ENCODE data around the gene FANCE.
A peak's percentile ranks its signal among the peaks of the same experiment; 100 is the strongest.

Gene FANCE

GRCh38 chr6:35445691-35446090 is 6.4 kb upstream of the FANCE start:
- H3K27ac Mint-ChIP-seq: no peak overlapping the region
- H3K36me3 Mint-ChIP-seq: no peaks in the 10 kb centered on the region
- H3K4me3 Mint-ChIP-seq: no peak overlapping the region

GRCh38 chr6:35448191-35448590 is 3.9 kb upstream of the FANCE start:
- no peaks in the 10 kb centered on the region for H3K36me3 Mint-ChIP-seq
- H3K4me1 Mint-ChIP-seq: peaks cover 29% of the 10 kb centered on the region
- H3K4me3 Mint-ChIP-seq: no peak overlapping the region
- no peak overlapping the region for H3K27ac Mint-ChIP-seq
- no peaks in the 10 kb centered on the region for H3K27me3 Mint-ChIP-seq
- H3K9me3 Mint-ChIP-seq: no peaks in the 10 kb centered on the region

More at GRCh38 chr6:35445691-35446090, 6.4 kb upstream of the FANCE start:
- Mint-ChIP-seq H3K4me1 (peaks cover 12% of the 10 kb centered on the region), H3K27me3 (no peaks in the 10 kb centered on the region), H3K9me3 (no peaks in the 10 kb centered on the region)

- Mint-ChIP-seq H3K9me3 (no peaks in the 10 kb centered on the region), H3K4me3 (no peak overlapping the region), H3K36me3 (no peaks in the 10 kb centered on the region), H3K4me1 (peaks cover 38% of the 10 kb centered on the region), H3K27ac (no peak overlapping the region), H3K27me3 (no peaks in the 10 kb centered on the region)
Observed at GRCh38 chr6:35449287-35449881, 2.8 kb upstream of the FANCE start.

GRCh38 chr6:35451354-35452182 is 570 bp upstream of the FANCE start:
- no peaks in the 10 kb centered on the region for H3K27me3 Mint-ChIP-seq
- H3K36me3 Mint-ChIP-seq: peaks cover 7% of the 10 kb centered on the region
- H3K27ac Mint-ChIP-seq: peak overlapping the region; percentile 69
- H3K4me1 Mint-ChIP-seq: peaks cover 37% of the 10 kb centered on the region
- peak overlapping the region; percentile 83 for H3K4me3 Mint-ChIP-seq
- no peaks in the 10 kb centered on the region for H3K9me3 Mint-ChIP-seq

GRCh38 chr6:35453236-35453635 is 1.1 kb downstream of the FANCE start:
- peaks cover 7% of the 10 kb centered on the region for H3K36me3 Mint-ChIP-seq
- no peak overlapping the region for H3K27ac Mint-ChIP-seq
- peaks cover 37% of the 10 kb centered on the region for H3K4me1 Mint-ChIP-seq

GRCh38 chr6:35454391-35455110 is 2.4 kb downstream of the FANCE start:
- no peaks in the 10 kb centered on the region for H3K9me3 Mint-ChIP-seq
- no peak overlapping the region for H3K27ac Mint-ChIP-seq
- H3K4me3 Mint-ChIP-seq: peak overlapping the region; percentile 37
- peaks cover 8% of the 10 kb centered on the region for H3K36me3 Mint-ChIP-seq
- H3K27me3 Mint-ChIP-seq: no peaks in the 10 kb centered on the region
- peaks cover 35% of the 10 kb centered on the region for H3K4me1 Mint-ChIP-seq

More at GRCh38 chr6:35453236-35453635, 1.1 kb downstream of the FANCE start:
- Mint-ChIP-seq H3K9me3 (no peaks in the 10 kb centered on the region), H3K27me3 (no peaks in the 10 kb centered on the region), H3K4me3 (peak overlapping the region; percentile 71)

- H3K36me3 Mint-ChIP-seq: peaks cover 15% of the 10 kb centered on the region
- no peak overlapping the region for H3K4me3 Mint-ChIP-seq
- no peak overlapping the region for H3K27ac Mint-ChIP-seq
- no peaks in the 10 kb centered on the region for H3K27me3 Mint-ChIP-seq
- no peaks in the 10 kb centered on the region for H3K9me3 Mint-ChIP-seq
- peaks cover 17% of the 10 kb centered on the region for H3K4me1 Mint-ChIP-seq
Observed at GRCh38 chr6:35457907-35458306, 5.8 kb downstream of the FANCE start.

GRCh38 chr6:35461270-35461669 is 9.1 kb downstream of the FANCE start:
- Mint-ChIP-seq H3K27me3 (no peaks in the 10 kb centered on the region), H3K27ac (no peak overlapping the region)

GRCh38 chr6:35463292-35463691 is 11.2 kb downstream of the FANCE start:
- Mint-ChIP-seq H3K27me3 (no peaks in the 10 kb centered on the region), H3K36me3 (peaks cover 10% of the 10 kb centered on the region), H3K27ac (no peak overlapping the region), H3K4me1 (peaks cover 5% of the 10 kb centered on the region), H3K9me3 (no peaks in the 10 kb centered on the region), H3K4me3 (no peak overlapping the region)

More at GRCh38 chr6:35461270-35461669, 9.1 kb downstream of the FANCE start:
- Mint-ChIP-seq H3K9me3 (no peaks in the 10 kb centered on the region), H3K4me3 (no peak overlapping the region), H3K36me3 (peaks cover 8% of the 10 kb centered on the region), H3K4me1 (no peaks in the 10 kb centered on the region)

- no peak overlapping the region for H3K4me3 Mint-ChIP-seq
- H3K27ac Mint-ChIP-seq: no peak overlapping the region
- H3K9me3 Mint-ChIP-seq: no peaks in the 10 kb centered on the region
- peaks cover 8% of the 10 kb centered on the region for H3K4me1 Mint-ChIP-seq
- H3K36me3 Mint-ChIP-seq: peaks cover 21% of the 10 kb centered on the region
- no peaks in the 10 kb centered on the region for H3K27me3 Mint-ChIP-seq
Observed at GRCh38 chr6:35465646-35466045, 13.5 kb downstream of the FANCE start.

GRCh38 chr6:35468181-35468979 is 16.2 kb downstream of the FANCE start, which contains the start of gene RPL10A:
TSS of gene RPL10A (plus strand) at chr6:35468401. CDS start at chr6:35468435, 34 bp downstream.
- H3K27ac Mint-ChIP-seq: peak within 1 kb of the TSS; percentile 97

GRCh38 chr6:35468980-35469750 is 17.0 kb downstream of the FANCE start:
- no peaks in the 10 kb centered on the region for H3K9me3 Mint-ChIP-seq
- no peaks in the 10 kb centered on the region for H3K27me3 Mint-ChIP-seq
- peak overlapping the region; percentile 97 for H3K27ac Mint-ChIP-seq
- H3K4me1 Mint-ChIP-seq: peaks cover 25% of the 10 kb centered on the region
- peak overlapping the region; percentile 97 for H3K4me3 Mint-ChIP-seq
- H3K36me3 Mint-ChIP-seq: peaks cover 21% of the 10 kb centered on the region

More at GRCh38 chr6:35468181-35468979, 16.2 kb downstream of the FANCE start, which contains the start of gene RPL10A:
- H3K4me3 Mint-ChIP-seq: peak within 1 kb of the TSS; percentile 97
- H3K36me3 Mint-ChIP-seq: peaks cover 21% of the 10 kb centered on the region
- peaks cover 25% of the 10 kb centered on the region for H3K4me1 Mint-ChIP-seq
- no peaks in the 10 kb centered on the region for H3K27me3 Mint-ChIP-seq
- H3K9me3 Mint-ChIP-seq: no peaks in the 10 kb centered on the region

GRCh38 chr6:35469751-35470662 is 17.9 kb downstream of the FANCE start:
- H3K4me3 Mint-ChIP-seq: peak overlapping the region; percentile 97
- peak overlapping the region; percentile 97 for H3K27ac Mint-ChIP-seq
- peaks cover 25% of the 10 kb centered on the region for H3K4me1 Mint-ChIP-seq
- peaks cover 21% of the 10 kb centered on the region for H3K36me3 Mint-ChIP-seq
- H3K27me3 Mint-ChIP-seq: no peaks in the 10 kb centered on the region
- no peaks in the 10 kb centered on the region for H3K9me3 Mint-ChIP-seq
